ENCODE measurements around the gene C1orf216.

The C1orf216 gene

DNA sequence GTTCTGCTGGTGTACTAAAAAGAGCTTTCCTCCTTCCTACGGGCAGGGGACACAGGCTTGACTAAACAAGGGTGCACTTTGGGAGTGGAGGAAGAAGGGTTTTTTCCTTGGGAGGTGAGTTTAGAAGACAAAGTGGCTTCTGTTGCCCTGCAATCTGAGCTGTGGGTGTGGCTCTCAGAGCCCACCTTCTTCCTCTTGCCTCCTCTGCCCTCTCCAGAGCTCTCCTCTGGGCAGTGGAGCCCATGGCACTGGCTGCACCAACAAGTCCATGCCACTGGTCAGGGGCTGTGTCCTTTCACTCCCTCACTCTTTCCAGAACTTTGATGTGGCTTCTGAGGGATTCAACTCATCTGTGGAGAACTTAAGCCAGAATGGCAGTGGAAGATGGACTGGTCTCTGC lies 51.8 kb downstream of the C1orf216 start:
- no peaks in the 10 kb centered on the region for H3K36me3 ChIP-seq (ENCODE audit: low read length)
- no peak overlapping the region for H3K9ac ChIP-seq (ENCODE audit: low read length)
- no peak overlapping the region for H3K27ac ChIP-seq (ENCODE audit: low read depth, low read length)
- no peak overlapping the region for H3K4me2 ChIP-seq (ENCODE audit: low read depth, low read length, poor library complexity, severe bottlenecking)
- no peak overlapping the region for H2AFZ ChIP-seq (ENCODE audit: low read depth, low read length, severe bottlenecking)
- TF ChIP-seq EZH2phosphoT487 (conservative IDR thresholded peaks at IDR 0.05; ENCODE audit: low read length), result no peak
- TF ChIP-seq, protein P1, sequence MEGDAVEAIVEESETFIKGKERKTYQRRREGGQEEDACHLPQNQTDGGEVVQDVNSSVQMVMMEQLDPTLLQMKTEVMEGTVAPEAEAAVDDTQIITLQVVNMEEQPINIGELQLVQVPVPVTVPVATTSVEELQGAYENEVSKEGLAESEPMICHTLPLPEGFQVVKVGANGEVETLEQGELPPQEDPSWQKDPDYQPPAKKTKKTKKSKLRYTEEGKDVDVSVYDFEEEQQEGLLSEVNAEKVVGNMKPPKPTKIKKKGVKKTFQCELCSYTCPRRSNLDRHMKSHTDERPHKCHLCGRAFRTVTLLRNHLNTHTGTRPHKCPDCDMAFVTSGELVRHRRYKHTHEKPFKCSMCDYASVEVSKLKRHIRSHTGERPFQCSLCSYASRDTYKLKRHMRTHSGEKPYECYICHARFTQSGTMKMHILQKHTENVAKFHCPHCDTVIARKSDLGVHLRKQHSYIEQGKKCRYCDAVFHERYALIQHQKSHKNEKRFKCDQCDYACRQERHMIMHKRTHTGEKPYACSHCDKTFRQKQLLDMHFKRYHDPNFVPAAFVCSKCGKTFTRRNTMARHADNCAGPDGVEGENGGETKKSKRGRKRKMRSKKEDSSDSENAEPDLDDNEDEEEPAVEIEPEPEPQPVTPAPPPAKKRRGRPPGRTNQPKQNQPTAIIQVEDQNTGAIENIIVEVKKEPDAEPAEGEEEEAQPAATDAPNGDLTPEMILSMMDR (IDR thresholded peaks at IDR 0.05; ENCODE audit: insufficient read depth, low read length, poor library complexity, severe bottlenecking), result no peak
- no peaks in the 10 kb centered on the region for H3K79me2 ChIP-seq (ENCODE audit: insufficient read depth, low read length)
- no peak overlapping the region for H3K4me3 ChIP-seq (ENCODE audit: insufficient read depth, low read length, poor library complexity, severe bottlenecking)
- no peaks in the 10 kb centered on the region for H3F3A ChIP-seq (ENCODE audit: insufficient read depth)
- no peaks in the 10 kb centered on the region for H3K27me3 ChIP-seq (ENCODE audit: low read length)
- no peaks in the 10 kb centered on the region for H3K9me2 ChIP-seq (replicated peaks; ENCODE audit: insufficient read depth, low read length)
- H3K9me3 ChIP-seq (ENCODE audit: insufficient read depth, low read length), result no peaks in the 10 kb centered on the region
- H4K20me1 ChIP-seq (ENCODE audit: low read depth, low read length), result no peaks in the 10 kb centered on the region

DNA sequence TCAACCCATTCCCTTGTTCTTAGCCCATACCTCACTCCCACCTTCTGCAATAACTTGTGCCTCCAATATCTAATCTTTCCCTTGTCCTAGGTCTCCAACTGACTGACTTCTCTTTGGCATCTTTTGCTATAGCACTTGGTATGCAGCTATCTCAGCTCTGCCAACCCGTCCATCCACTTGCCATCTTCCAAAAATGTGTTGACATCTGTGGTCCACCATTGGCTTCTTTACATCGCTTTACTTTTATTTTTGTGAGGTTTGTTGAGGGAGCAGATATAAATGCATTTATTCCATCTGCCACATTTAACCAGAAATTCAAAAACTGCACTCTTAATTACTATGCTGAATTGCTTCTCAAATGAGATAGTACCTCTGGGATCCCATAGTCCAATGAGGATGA lies 52.5 kb downstream of the C1orf216 start:
- no peaks in the 10 kb centered on the region for H4K20me1 ChIP-seq (ENCODE audit: low read depth, low read length)
- no peaks in the 10 kb centered on the region for H3K79me2 ChIP-seq (ENCODE audit: insufficient read depth, low read length)
- H3K9me3 ChIP-seq (ENCODE audit: insufficient read depth, low read length), result no peaks in the 10 kb centered on the region
- no peak overlapping the region for H2AFZ ChIP-seq (ENCODE audit: low read depth, low read length, severe bottlenecking)
- no peak overlapping the region for H3K27ac ChIP-seq (ENCODE audit: low read depth, low read length)
- H3K36me3 ChIP-seq (ENCODE audit: low read length), result no peaks in the 10 kb centered on the region
- TF ChIP-seq, protein P1 (IDR thresholded peaks at IDR 0.05; ENCODE audit: insufficient read depth, low read length, poor library complexity, severe bottlenecking), result no peak
- no peak for TF ChIP-seq EZH2phosphoT487 (conservative IDR thresholded peaks at IDR 0.05; ENCODE audit: low read length)
- no peaks in the 10 kb centered on the region for H3K9me2 ChIP-seq (replicated peaks; ENCODE audit: insufficient read depth, low read length)
- no peak overlapping the region for H3K4me3 ChIP-seq (ENCODE audit: insufficient read depth, low read length, poor library complexity, severe bottlenecking)
- H3K9ac ChIP-seq (ENCODE audit: low read length), result no peak overlapping the region
- H3K27me3 ChIP-seq (ENCODE audit: low read length), result no peaks in the 10 kb centered on the region
- no peaks in the 10 kb centered on the region for H3F3A ChIP-seq (ENCODE audit: insufficient read depth)
- no peak overlapping the region for H3K4me2 ChIP-seq (ENCODE audit: low read depth, low read length, poor library complexity, severe bottlenecking)

Data from SU-DHL-6 (cell line).